HG02798 (cell line): ENCODE results near the gene ZFP36L1.
A peak's percentile ranks its signal among the peaks of the same experiment; 100 is the strongest.

Source experiments
- ATAC-seq: cut with Tn5 transposase; IDR thresholded peaks from one replicate; pipeline ENCODE4 v1.9.1; 2021; ENCODE audit warnings: mild to moderate bottlenecking; ENCODE audit not compliant: unreplicated experiment, poor library complexity

ZFP36L1 gene

DNA sequence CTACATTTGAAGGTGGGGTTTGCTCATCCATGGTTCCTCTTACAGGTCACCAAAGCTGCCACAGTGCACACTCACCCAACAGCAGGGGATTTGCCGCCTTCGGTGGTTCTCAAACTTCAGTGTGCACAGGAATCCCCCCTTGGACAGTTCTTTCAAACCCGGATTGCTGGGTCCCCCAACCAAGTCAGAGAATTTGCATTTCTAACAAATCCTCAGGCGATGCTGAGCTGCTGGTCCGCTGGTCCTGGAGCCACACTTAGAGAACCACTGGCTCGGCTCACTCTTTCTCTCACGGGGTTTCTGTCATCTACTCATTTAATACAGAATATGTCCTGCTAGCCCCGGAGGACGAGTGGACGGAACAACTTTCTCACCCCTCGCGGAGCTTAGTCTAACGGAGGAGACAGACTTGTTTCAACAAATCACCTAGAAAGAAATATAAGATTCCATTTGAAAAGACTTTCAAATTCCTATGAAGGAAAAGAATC lies 24.1 kb upstream of the ZFP36L1 start:
- ATAC-seq: no peak

DNA sequence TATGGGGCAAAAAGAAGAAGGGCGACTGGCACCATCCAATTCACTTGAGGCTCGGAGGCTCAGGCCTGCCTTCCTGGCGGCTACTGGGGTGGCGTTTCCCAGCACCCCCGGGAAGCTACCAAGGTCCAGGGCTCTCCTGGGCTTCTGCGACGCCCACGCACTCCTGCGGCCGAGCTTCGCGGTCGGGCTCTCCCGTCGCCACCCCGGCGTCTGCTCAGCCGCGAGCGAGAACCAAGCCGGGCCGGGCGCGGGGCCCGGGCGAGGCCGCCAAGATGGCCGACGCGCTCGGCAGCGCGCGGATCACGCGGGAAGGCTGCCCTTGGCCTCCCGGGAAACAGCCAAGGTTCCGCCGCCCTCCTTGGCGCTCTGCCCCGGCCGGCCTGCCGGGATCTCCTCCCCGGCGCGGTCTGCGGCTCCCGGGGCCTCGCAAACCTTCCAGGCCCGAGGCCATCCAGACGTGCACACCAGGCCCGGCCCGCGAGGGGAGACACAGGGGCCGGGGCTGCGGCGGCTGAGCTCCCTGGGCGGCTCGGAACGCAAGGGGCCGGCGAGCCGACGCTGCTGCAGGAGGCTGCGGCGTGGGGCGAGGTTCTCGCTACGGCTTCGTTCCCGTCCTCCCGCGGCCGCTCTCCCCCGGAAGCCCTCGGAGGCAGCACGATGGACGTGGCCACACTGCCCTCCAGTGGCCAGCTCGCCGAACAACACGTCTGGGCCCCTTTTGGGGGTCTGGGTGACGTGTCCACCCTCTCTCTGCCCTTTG lies 23.5 kb upstream of the ZFP36L1 start:
- ATAC-seq: peak; percentile 58

DNA sequence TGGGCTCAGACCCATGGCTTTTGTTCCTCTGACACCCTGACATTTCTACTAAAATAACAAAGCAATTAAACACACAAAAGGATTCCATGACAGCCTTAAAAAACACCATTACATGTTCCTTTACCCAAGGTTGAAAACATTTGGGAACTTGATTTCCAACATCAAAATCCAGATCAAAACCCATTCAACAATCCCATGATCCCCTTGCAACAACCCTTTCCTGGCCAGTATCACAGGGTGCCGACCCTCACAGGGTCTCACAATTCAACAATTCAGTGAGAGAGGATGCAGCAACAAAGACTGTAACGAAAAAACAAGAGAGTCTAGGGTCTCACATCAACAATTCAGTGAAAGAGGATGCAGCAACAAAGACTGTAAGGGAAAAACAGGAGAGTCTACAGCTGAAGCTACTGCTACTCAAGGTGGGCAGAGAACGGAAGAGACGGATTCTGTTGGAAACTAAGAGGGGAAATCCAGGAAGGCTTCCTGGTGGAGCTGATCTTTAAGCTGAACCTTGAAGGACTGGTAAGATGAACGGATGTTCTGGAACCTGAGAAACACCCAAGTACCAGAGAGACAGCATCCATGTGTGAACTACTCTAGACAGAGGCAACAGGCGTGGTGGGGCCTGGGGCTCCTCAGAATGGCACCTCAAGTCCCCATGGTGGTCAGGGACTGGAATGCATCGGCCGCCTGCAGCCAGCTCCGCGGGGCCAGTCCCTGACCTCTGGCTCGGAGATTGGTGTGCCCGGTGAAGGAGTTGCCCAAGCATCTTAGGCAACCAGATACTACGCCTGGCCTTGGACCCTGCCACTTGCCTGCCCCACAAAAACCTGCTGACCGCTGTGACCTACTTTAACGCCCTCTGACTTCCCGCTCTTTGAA lies 22.7 kb upstream of the ZFP36L1 start:
- peak; percentile 4 for ATAC-seq

DNA sequence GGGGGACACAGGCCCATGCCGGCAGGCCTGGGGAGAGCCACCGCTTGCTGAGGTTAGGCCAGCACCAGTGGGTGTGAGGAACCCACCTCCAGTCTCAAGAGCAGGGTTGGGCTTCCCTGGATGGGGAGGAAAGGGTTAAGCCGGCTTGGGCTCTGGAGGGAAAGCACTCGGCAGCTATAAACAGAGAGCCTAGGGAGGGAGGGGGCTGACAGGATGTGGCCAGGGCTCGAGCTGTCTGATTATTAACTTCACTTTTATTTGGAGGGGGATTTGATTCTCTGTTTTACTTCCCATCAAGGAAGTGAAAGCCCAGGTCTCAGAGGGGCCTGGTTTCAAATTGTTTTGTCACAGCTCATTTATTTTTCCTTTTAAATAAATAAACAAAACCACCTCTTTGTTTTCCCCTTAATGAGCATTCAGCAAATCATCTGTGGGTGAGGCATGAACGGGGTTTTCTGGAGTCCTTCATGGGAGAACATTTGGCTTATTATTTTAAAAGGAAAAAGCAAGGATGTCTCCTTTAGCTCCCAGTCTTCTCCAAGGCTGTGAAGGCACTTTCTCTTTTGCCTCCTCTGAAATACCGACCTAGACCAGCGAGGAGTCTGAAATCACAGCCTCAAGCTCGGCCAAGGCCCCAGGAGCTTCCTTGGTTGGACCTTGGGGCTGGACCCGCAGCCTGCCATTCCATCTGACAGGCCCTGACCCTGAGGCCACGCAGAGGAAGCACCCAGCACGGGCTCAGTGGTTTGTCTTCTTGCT lies 21.9 kb upstream of the ZFP36L1 start:
- peak; percentile 23 for ATAC-seq

DNA sequence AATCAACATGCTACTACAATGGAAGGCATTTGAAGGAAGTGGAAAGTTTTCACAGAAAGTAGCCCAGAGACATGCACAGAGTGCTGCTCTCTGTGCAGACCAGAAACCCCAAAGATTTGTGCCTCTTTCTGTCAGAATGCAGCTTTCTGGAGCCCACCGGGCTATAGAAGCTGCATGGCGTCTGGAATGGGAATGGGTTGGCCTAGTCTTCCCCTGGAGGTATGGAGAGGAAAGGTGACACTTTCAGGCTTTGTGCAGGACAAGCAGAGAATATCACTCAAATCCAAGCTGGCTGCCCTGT lies 21.3 kb upstream of the ZFP36L1 start:
- no peak for ATAC-seq

DNA sequence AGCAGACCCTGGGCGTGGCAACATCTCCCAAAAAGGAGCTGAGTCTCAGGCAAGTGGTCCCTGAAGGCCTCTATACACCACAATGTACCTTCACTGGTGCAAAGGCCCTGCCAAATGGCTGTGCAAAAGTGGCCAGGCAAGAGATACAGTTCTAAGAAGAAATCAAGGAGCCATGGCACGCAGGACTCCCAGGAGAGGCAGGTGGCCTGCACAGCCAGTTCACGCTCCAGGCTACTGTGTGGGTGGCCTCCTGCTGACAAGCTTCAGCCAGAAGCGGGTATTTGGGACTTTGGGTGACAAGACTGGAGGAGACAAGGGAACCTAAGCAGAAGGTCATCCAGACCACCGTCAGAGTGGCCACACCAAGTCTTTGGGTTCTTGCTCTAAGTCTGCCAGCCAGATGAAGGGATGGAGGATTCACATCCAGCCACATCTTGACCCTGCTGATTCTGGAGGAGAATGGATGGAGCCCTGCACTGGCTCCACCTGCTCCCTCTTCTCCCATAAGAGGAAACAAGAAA lies 20.5 kb upstream of the ZFP36L1 start:
- ATAC-seq: no peak

DNA sequence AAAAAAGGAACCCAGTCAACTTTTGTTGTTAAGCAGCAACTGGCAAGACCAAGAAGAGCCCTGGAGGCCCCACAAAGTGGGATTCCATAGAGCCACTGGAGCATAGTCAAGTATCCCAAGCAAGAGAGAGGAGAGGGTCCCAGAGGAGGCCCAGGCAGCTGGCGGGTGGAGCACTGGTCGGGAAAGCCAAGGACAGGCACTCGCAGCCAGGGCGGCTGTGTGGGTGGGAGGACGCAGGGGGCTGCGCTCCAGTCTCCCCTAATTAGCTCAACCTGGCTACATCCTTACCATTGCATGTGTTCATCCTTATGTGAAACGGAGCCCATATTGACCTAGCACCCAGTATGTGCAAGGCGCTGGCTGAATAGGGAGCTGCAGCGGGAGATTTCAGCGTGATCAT lies 18.3 kb upstream of the ZFP36L1 start:
- no peak for ATAC-seq

DNA sequence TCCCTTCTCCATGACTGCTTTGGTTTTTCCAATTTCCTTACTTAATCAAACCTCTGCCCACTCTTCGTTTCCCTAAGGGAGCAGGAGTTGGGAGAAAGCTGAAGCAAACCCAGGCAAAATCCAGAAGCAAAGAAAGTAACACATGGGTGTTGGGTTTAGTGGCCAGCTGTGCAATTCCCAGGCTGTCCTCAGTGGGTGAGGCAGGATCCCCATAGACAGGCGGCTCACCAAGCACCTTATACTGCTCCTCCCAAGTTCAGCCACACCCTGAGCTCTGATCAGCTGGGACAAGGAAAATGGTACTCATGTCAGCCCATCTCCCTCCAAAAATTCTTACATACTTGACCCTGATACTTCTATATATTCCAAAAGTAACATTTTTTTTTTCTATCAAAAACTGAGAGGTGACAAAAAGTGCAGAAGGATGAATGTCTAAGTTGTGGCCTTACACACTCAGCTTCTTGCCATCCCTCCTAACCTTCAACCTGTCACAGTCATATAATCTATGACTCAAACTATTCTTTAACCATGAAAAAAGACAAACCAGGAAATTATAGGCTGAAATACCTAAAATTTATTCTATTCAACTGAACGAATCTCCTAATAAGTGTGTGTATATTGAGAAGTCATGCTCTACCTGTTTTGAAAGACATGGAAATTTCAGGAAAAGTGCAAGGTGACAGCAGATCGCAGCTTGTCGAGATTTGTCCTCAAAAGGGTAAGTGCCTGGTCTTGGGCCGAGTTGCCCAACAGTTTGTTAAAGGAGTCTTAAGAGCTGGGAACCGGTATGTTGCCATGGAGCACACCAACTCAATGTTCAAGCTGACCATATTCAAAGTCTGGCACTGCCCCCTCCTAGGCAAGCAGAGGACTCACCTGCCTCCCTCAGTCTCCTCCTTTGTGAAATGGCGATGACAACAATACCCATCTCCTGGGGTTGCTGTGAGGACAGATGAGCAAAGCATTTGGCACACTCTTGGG lies 17.6 kb upstream of the ZFP36L1 start:
- no peak for ATAC-seq

DNA sequence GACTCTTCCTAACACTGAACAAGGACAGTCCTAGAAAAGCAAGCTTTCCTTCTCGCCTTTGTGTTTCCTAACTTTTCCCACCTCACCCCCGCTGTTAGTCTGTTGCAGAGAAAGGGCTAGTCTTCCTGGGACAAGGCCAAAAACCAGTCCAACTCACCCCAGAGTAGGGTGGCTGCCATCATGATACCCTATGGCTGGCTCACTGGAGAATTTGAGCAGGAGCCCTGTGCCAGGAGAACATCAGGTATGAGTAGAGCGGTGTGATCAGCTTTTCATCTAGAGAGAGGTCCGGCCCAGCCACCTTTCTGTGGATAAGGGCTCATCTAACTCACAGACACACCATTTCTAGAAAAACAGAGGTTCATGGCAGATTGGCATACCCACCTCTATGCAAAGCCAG lies 16.7 kb upstream of the ZFP36L1 start:
- no peak for ATAC-seq

DNA sequence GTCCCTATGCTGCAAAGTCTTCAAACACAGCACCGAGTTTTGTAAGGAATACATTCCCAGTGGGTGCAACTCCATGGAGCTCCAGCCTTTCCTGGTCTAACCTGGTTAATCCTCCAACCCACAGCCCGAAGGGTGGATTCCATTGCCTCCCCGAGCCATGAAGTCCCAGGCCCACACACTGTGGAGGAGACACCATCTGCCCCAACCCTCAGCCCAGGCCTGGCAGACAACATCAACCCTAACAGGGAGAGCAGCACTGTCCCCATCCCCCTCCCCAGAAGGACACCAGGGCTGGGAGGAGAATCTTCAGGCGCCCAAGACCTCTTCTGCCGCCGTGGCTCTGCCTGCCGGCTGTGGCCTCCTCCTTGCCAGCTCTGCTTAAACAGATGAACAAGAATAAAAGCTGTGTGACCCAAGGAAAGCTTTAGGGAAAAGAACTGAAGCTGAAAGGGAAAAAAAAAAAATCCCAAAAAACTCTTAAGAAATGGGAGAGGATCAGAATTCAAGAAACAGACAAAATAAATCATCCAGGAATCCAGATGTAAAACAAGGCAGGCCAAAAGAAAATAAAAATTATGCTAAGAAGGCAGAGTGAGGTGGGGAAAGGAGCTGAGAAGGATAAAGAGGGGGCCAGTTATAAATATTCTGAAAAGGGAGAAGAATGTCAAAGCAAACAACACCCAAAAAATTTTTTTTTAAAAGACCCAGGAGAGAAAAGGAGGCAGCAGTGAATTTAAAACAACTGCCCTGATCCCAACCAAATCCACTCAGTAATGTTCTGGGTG lies 16.0 kb upstream of the ZFP36L1 start:
- ATAC-seq: no peak

DNA sequence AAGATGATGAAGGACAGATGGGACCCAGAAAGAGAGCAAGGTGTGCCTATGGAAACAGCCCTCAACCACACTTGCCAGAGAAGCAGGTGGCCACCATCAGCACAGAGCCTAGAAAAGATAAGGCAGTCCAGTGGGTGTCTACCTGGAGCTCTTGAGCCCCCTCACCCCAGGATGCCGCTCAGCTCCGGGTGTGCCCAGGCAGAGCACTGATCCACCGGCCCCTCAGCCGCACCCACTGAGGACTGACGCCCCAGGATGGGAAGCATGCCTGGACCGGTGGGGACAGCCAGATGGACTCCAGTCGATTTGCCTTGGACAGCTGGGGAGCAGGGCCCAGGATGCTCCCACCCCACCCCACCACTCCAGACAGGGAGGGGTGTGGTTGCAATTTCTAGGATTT lies 15.1 kb upstream of the ZFP36L1 start:
- no peak for ATAC-seq

DNA sequence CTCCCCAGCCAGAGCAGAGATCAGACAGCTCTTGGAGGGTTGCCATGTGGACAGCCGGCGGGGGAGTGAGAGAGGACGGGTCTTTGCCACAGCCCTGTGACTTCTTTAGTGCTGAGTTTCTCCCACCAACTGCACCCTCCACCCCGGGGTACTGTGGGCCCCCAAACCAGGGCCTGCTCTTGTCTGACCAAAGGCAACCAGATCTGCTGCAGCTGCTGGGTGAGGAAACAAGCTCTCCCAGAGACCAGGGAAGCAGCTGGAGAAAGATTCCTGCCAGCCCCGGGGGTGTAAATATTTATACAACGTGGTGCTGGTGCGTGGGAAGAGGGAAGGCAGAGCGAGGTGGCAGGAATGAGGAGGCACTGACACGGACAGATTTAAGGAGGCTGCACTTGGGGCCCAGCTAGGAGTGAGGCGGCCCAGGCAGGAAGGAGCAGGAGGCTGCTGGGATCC lies 14.3 kb upstream of the ZFP36L1 start:
- ATAC-seq: no peak

DNA sequence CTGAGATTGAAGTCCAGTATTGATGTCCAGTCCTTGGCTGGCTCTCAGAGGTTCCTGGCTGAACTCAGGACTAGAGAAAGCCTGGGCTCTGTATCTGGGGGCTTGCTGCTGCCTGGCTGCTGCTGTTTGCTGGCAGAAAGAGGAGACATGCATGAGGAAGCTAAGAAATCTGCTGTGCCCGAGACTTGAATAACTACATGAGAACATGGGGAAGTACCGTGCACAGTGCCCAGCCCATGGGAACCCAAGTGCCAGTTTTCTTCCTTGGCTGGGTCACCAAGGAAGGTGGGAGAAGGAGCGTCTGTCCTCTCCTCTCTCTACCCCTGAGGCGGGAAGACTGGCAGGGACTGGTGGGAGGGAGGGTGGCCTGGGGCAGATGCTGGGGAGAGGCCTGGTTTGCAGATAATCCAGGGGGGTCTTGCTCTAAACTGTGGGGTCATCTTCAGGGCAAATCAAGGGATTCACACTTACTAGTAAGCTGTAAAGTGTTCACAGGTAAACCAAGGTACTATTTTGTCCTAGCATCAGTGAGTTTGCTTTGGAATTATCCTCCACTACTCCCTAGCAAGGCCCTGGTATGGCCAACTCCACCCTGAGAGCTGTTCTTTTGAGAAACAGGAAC lies 13.8 kb upstream of the ZFP36L1 start:
- no peak for ATAC-seq

DNA sequence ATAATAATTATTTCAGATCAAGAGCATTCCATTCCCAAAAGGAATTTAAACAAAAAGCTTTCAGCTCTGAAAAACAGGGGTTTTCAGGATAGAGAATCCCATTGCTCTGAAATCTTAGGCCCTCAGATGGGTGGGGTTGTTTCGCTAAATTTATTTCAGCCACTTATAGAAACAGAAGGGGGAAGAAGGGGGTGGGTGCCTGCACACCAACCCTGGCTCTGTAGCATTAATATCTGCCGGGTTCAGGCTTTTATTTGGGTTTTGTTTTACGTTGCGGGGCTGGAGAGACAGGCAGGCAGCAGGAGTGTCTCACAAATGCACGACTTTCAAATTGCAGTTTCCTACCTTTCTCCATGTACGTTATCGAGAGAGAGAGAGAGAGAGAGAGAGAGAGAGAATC lies 12.5 kb upstream of the ZFP36L1 start:
- ATAC-seq: no peak

DNA sequence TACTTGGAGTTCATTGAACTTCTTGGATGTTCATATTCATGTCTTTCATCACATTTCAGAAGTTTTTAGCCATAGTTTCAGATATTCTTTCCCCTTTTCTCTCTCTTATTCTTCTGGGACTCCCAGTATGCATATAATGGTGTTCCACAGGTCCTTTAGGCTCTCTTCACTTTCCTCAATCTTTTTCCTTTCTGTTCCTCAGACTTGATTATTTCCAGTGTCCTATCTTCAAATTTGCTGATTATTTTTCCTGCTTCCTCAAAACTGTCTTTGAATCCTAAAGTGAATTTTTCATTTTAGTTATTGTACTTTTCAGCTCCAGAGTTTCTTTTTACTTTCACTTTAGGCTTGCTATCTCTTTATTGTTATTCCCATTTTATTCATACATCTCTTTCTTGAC lies 8.8 kb upstream of the ZFP36L1 start:
- ATAC-seq: no peak

DNA sequence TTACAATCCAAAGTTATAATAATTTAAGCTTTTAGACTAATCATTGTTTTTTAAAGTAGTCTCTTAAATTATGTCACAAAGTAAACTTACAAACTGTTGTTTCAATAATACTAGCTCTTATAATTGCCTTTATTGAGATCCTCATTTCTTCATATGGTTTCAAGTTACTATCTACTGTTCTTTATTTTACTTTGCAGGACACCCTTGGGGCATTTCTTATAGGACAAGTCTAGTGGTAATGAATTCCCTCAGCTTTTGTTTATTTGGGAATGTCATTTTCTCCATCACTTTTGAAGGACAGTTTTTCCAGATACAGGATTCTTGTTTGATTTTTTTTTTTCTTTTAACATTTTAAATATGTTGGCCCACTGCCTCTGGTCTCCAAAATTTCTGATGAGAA lies 8.1 kb upstream of the ZFP36L1 start:
- ATAC-seq: no peak

DNA sequence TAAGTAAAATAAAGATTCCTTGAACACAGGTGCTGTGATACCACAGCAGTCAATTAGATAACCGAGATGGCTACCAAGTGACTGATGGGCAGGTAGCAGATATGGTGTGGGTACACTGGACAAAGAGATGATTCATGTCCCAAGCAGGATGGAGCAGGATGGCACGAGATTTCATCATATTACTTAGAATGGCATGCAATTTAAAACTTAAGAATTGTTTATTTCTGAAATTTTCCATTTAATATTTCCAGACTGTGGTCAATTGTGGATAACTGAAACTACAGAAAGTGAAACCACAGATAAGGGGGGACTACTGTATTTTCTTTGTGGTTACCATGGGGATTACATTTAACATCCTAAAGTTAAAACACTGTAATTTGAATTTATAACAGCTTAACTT lies 7.5 kb upstream of the ZFP36L1 start:
- ATAC-seq: no peak

DNA sequence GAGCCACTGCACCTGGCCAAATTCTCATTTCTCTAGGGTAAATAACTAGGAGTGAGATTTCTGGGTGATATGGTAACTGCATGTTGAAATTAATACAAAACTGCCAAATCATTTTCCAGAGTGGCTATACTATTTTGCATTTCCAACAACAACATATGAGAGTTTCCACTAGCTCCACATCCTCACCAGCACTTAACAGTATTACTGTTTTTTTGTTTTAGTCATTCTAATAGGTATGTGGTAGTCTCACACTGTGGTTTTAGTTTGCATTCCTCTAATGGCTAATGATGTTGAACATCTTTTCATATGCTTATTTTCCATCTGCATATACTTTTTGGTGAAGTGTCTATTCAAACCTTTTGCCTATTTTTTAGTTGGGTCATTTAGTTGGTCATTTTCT lies 5.8 kb upstream of the ZFP36L1 start:
- no peak for ATAC-seq
